DMS153 (cell line): ENCODE results near the gene EXOSC2.
A peak's percentile ranks its signal among the peaks of the same experiment; 100 is the strongest.
"Not testable (repeated sequence)": the region's sequence is repeated elsewhere in the genome, so short reads cannot be mapped to it uniquely, and the experiment has no call there.

Source experiments
- DNase-seq: peaks from one replicate; lab custom pipeline; 2025; lab: John Stamatoyannopoulos, UW

Gene EXOSC2

GRCh38 chr9:130668196-130668595 is 25.4 kb upstream of the EXOSC2 start:
- no peak for DNase-seq

GRCh38 chr9:130668659-130669058 is 24.9 kb upstream of the EXOSC2 start:
- DNase-seq, result no peak

DNA sequence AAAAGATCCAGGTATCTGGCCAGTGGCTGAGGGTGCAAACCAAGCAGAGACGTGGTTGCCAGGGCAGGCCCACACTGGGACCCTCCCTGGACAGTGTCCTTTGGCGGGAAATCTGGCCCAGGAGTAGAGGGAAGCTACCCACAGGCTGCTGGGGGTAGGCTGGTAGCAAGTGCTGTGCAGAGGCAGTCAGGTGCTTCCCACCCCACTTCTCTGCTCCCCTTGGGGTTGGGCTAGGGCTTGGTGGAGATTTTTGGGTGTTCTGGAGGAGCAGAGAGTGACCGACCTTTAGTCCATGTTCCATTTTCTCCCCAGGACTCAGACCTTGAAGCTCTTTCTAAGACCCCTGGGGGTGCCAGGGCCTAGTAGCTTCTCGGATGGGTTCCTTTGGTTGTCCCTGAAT is 23.6 kb upstream of the EXOSC2 start:
- no peak for DNase-seq

GRCh38 chr9:130670644-130671043 is 22.9 kb upstream of the EXOSC2 start:
- DNase-seq, result no peak

DNA sequence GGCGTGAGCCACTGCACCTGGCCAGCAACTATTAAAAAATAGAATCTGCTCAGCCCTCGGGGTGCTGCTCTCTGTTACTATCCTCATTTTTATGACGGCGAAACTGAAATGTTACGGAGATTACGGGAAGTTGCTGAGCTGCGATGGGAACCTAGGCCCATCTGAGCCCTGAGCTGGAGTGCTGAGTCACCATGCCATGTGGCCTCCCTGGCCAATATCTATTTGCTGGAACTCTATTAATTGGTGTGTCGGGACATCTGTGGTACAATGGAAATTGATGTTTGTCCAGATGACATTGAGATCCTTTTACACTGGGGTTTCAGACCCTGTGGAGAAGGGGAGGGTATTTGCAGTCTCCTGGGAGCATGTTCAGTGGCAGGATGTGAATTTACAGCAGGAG is 21.1 kb upstream of the EXOSC2 start:
- DNase-seq, result no peak

DNA sequence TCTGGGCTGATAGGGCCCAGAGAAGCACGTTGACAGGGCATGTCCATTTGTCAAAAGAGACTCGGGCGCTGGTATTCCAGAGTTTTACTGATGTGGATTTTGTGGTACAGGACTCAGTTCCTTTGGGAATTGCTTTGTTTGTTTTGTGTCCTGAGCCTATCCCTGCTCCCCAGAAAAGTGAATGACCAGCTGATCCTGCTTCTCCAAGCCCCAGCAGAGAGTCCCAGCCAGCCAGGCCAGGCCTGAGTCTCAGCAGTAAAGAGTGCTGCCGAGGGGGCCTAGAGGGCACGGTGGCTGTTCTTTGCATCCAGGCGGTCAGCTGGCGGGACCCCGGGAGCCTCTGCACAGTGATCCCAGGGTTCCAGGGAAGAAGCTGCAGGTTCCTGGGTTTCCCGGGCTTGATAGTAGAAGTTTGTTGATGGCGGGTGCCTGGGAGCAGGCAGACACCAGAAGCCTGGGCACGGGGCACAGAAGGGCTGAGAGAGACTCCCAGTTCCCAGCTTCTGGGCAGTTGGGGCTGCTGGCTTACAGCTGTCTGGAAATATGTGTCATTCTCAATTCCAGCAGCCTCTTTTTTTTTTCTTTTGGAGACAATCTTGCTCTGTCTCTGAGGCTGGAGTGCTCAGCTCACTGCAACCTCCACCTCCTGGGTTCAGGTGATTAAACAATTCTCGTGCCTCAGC is 20.5 kb upstream of the EXOSC2 start:
- no peak for DNase-seq

GRCh38 chr9:130675396-130675795 is 18.2 kb upstream of the EXOSC2 start:
- DNase-seq, result no peak

- no peak for DNase-seq
Observed at GRCh38 chr9:130677252-130677651, 16.3 kb upstream of the EXOSC2 start.

DNA sequence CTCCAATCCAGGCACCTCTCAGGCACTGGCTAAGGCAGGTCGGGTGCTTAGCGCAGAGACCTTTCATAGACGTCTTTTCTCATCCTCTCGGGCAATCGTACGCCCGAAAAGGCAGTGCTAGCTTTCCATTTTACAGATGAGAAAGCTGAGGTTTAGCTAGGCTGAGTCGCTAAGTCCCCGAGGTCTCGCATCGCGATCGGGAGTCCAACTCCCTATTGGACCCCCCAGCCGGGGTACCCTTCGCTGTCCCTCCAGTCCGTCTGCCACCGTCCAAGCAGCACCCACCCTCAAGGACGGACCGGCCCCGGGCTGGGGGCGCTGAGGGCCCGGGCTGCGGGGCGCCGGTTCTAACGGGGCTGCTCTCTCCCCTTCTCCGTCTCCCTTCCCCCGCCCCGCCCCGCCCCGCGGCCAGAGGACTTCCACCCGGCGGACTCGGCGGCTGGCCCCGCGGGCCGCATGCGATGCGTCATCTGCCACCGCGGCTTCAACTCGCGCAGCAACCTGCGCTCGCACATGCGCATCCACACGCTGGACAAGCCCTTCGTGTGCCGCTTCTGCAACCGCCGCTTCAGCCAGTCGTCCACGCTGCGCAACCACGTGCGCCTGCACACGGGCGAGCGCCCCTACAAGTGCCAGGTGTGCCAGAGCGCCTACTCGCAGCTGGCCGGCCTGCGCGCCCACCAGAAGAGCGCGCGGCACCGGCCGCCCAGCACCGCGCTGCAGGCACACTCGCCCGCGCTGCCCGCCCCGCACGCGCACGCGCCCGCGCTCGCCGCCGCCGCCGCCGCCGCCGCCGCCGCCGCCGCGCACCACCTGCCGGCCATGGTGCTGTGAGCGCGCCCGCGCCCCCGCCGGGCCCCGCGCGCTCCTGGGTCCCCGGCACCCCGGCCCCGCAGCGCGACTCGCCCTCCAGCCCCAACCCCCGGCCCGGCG is 12.5 kb upstream of the EXOSC2 start:
- peak; percentile 49 for DNase-seq

DNA sequence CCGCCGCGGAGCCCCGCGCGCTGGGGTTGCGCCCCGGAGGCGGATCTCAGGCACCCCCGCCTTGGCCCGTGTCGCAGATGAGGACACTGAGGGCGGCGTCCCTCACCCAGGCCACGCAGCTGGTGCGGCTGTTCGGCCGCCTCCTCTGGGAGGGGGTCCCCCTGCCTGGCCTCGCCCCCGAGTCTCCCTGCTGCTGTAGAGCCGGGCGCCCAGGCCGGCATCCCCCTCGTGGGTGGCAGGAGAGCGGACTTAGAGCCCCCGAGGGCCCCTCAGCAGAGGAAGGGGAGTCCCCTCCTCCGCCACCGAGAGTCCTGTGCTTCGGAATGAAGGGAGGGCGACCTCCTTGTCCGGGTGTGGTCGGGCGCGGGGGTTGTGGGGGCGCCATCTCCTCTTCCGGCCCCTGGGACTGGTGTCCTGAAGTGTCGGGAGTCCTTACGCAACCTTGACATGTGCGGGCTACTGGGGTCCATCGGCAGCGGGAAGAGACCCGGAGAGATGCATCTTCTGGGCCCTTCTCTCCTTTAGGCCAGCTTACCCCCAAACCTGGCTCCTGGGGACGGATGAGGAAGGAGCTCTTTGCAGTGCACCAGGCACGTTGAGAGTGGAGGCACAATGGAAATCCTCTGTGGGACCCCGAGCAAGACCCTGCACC is 11.7 kb upstream of the EXOSC2 start:
- DNase-seq, result no peak

DNA sequence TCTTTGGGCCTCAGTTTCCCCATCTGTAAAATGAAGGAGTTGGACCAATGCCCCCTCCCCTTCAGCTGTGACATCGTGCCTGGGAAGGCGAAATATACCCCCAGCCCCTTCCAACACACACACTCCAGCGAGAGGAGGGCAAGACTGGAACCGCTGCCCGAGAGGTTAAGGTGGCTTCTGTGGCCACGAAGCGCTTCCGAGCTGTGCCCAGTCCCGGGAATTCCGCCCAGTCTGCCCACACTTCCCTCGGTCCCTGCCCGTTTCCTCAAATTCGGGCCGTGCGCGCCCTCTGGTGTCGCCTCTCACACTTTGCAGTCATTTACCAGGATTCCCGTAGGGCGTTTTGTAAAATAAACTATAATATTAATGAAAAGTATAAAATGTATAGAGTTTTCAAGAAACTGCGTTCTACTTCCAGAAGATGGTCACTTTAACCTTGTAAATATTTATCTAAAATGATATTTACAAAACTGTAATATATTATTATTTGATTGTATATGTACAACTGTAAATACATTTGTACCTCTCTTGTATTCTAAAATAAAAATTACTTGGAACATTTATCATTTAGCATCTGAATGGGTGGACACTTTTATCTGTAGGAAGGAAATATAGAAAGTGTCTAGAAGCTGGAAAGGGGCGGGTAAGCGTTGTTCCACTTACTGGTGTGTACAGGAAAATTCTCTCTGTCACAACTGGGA is 11.0 kb upstream of the EXOSC2 start:
- peak; percentile 64 for DNase-seq

DNA sequence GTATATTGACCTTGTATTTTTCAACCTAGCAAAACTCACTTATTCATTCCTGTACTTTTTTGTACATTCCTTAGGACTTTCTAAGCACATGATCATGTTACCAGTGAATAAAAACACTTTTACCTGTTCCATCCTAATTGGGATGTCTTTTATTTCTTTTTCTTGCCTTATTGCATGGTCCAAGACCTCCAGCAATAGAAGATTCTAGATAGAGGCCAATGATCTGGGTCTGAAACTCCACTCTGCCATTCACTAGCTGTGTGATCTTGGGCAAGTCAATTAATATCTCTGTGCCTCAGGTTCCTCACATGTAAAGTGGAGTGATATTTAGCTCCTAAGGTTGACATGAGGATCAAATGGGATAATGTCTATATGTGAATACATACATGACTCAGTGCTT is 8.5 kb upstream of the EXOSC2 start:
- no peak for DNase-seq

DNA sequence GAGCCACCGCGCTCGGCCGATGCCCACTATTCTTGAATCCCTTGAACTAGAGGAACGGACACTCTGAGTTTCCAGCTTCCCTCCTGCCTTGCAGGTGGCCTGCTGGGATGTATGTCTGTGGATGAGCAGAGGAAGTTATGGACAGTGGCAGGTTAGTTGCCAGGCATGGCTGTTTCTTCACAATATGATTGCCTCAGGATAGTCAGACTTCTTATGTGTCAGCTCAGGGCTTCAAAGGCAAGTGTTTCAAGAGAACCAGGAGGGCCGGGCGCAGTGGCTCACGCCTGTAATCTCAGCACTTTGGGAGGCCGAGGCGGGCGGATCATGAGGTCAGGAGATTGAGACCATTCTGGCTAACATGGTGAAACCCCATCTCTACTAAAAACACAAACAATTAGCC is 7.6 kb upstream of the EXOSC2 start:
- not testable (repeated sequence) for DNase-seq

DNA sequence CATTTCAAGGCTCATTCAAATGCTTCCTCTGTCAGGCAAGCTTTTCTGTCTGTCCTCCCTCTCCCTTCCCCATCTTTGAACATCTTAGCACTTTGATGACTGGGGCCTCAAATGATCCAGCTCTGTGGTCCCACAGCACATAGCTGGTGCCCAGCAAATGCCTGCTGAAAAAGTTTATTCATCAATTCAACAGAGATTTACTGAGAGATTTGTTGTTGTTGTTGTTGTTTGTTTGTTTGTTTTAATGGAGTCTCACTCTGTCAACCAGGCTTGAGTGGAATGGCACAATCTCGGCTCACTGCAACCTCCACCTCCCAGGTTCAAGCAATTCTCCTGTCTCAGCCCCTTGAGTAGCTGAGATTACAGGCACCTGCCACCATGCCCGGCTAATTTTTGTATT is 6.0 kb upstream of the EXOSC2 start:
- DNase-seq, result no peak

- no peak for DNase-seq
Observed at GRCh38 chr9:130688072-130688471, 5.5 kb upstream of the EXOSC2 start.

- no peak for DNase-seq
Observed at GRCh38 chr9:130689572-130689936, 4.0 kb upstream of the EXOSC2 start.

DNA sequence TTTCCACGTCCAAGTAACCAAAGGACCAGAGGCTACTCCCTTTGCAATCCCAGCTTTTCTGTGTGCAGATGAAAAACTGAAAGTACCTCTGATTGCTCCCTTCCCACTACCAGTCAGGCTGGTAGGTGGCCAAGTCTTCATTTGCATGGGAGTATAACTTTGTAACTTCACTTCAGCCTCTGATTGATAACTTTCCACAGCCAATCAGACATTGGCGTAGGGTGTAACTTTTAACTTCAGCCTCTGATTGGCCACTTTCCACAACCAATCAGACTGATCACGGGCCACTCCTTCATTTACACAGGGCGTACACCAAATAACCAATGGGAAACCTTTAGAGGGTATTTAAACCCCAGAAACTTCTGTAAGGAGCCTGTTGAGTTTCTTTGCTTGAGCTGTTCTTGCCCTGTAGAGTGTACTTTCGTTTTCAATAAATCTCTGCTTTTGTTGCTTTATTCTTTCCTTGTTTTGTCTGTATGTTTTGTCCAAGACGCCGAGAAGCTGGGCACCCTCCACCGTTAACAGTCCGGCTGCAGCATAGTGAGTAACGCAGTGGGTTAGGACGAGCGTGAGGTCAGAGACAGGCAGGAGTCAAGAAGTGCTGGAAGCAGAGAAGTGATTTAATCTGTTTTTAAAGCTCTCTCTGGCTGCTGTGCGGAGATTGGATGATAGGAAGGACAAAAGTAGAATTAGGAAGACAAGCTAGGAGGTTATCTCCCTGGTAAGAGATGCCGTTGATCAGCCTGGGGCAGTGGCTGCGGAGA is 3.5 kb upstream of the EXOSC2 start:
- DNase-seq, result peak; percentile 84

- no peak for DNase-seq
Observed at GRCh38 chr9:130692321-130692720, 1.3 kb upstream of the EXOSC2 start.

DNA sequence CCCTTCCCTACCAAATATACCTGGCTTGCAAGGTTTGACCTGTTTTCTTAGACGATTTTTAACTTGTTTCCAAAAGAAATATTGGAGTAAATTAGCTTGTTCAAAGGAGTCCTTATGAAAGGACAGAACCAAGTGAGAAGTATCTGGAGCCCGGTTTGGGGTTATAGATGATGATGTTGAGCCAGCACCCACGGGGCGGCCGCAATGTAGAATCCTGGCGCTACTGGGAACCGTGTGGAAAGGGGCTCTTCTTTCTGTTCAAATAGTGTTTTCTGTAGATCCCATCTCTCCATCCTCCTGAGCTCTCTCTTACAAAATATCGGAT is 517 bp upstream of the EXOSC2 start:
- DNase-seq, result no peak

GRCh38 chr9:130694205-130694604 is 625 bp downstream of the EXOSC2 start:
- no peak for DNase-seq

DNA sequence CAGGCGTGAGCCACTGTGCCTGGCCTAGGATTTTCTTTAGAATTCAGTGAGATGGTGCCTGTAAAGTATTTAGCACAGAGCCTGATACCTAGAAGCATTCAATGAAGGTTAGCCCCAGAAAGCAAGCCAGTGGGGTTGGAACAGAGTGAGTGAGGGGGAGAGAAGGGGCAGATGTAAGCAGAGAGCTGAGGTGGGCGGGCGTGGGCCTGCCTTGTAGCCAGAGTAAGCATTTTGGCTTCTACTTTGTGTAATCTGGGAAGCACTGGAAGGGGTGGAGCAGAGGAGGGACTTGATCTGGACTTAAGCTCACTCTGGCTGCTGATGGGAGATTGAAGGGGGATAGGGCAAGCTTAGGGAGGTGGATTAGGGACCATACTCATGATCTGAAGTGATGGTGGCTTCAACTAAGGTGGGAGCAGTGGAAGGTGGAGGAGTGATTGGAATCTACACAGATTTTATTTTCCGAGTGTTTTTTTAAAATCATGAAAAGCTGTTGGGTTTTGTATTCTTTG is 2.6 kb downstream of the EXOSC2 start:
- no peak for DNase-seq

- no peak for DNase-seq
Observed at GRCh38 chr9:130696996-130697395, 3.4 kb downstream of the EXOSC2 start.
